Hematopoietic multipotent progenitor cell (in vitro differentiated cells): ENCODE results near the gene PPIF. TPM values are rescaled to one million over a fixed set of nuclear protein-coding genes. Genes with fewer than 3 reads are reported as not detected.

ENCODE experiments used
- DNase-seq, 3 donors: peaks; one replicate each; pipeline ENCODE4 v3.0.0-alpha.2; 2011 to 2015; ENCODE audit warnings: low read depth in 2 of 3, low spot score in 2 of 3
- total RNA-seq: library from RNA; depleted of rRNA; stranded (reverse); fragments of >200 nt; gene quantifications from one replicate; pipeline ENCODE4 v1.2.3, GENCODE V29; 2012

PPIF gene
- total RNA-seq, 1 donor, result 38.8 TPM

DNA sequence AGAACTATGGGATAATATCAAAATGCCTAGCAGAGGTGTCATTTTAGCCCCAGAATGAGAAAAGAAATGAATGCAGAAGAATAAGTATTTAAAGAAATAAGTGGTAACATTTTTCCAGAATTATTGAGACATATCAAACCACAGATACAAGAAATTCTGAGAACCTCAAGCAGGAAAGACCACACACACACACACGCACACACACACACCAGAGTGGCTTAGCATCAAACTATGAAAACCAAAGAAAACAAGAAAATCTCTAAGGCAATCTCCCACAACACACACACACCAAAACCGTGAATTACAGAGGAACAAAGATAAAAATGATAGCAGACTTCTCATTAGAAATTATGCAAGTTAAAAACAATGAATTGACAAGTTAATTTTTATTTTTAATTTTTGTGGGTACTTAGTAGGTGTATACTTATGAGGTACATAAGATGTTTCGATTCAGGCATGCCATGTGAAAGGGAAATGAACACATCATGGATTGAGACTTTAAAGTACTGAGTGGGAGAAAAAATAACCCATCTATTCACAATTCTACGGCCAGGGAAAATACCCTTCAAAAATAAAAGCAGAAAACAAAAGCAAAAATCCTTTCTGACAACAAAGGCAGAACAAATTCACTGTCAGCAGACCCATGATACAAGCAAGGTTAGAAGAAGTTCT, 14.6 kb downstream of the PPIF start:
- DNase-seq, result peak in 1 of 3 donors; percentile 44

DNA sequence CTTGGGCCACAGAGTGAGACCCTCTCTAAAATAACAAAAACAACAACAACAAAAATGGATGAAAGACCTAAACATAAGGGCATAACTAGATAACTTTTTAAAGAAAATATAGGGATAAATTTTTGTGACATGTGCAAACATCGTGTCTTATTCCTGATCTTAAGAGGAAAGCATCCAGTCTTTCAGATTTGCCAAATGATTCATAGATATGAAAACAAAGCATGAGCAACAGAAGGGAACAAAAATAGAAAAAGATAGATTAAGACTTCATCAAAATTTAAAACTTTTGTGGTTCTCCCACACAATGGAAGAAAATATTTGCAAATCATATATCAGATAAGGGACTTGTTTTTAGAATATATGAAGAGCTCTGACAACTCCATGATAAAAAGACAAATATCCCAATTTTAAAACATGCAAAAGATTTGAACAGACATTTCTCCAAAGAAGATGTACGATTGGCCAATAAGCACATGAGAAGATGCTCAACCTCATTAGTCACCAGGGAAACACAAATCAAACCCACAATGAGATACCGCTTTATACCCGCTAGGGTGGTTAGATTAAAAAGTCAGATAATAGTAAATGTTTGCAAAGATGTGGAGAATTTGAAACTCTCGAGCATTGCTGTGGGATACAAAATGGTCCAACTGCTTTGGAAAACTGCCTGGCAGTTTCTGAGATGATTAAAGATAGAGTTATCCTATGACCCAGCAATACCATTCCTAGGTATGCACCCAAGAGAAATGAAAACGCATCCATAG, 20.3 kb downstream of the PPIF start:
- no peak for DNase-seq

DNA sequence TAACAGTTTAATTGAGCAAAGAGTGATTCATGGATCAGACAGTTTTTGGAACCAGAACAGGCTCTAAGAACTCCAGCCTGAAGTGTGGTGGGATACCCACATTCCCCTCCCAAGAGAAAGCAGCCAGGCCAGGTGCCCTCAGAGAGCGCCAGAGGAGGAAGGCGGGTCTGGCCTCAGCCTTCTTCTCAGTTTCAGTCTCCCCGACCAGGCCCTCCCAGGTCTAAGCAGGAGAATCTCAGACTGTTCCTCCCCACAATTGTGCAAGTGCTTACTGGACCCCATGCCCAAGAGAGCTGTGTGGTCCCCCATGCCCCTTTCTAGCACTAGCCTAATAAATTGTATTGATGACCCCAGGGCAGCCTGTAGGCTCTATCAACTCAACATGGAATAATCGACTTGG, 25.6 kb downstream of the PPIF start:
- DNase-seq, result no peak

DNA sequence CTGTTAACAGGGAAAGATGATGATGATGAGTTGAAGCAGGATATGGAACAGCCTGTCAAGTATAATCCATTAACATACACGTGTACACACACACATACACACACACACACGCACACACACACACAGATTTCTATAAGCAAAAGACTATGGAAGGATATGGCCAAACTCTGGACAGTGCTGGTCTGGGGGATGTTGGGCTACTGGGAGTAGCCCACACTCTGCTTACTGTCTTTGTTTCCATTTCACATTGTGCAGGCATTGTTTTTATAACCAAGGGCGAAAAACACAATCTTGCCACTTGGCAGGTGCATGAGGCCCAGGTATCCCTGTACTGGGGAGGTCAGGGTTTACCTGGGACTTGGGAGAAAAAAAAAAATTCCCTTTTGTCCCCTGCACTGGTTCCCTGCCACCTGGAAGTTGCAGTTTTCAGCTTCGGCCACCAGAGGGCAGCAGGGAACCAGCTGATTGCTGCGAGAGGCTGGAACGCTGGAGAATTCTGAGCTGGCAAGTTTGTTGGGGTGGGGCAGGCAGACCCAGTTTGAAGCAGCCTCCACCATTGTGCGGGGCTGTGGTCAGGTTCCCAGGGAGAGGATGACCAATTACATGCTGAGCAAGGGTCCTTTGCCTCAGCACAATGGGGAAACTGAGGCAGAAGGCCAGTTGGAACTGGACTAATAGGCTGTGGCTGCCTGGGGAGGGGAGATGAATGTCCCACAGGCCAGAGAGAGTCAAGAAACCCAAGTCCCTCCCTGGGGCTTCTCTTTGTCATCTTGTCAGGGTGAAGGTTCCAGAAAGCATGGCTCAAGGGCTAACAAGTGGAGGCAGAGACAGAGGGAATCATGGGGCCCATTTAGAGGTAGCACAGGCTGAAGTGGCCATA, 27.3 kb downstream of the PPIF start:
- DNase-seq, result peak; percentile 50 to 79 (median 57)

DNA sequence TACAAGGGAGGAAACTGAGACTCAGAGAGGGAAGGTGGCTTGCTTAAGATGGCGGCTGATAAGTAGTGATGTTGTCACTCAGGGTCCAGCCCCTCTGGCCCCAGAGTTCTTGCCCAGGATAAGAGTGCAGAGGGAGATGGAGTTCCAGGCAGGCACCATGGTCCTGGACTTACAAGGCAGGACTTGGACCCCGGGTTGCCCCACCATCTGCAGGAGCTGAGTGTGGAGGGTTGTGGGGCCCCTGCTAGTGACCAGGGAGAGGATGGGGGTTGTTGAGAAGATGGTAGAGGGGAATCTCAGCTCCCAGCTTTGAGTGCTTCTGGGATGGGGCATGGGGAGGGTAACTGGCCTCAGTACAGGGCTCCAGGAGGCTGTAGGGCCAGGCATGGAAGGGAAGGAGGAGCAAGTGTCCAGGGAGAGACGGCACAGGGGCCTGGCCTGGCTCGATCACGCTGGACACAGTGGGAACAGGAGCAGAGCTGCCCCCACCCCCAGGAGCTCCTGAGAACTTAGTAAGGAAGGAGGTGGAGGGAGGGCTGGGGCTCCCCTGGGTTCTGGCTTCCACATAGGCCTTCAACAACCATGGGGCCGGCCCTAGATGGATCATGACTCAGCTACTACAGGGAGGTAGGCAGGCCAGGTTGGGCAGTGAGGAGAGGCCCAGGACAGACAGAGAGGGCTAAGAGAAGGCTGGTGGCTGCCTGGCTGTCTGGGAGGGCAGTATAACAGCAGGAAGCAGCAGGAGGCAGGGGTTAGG, 28.2 kb downstream of the PPIF start:
- DNase-seq, result peak in 2 of 3 donors; percentile 21 to 52

DNA sequence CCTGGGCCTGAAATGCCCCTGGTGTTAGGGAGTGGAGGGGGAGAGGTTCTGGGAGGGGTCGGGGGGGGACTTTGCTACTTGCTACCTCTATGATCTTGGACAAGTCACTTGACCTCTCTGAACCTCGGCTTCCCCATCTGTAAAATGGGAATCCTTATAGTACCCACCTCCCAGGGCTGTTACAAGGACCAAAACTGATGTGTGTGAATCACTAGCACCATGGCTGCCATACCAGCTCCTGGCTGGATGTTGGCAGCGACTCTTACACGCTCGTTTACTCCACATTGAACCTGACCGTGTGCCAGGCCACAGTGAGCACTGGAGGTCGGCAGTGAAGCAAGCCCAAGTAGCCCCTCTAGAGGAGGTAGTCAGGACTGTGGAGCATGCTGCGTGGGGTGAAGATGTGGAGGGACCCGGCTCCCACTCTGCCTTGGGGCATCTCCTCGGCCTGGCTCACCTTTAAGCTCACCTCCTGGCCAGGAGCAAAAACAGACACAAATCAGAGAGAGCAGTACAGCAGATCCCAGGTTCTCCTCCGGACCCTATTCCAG, 28.9 kb downstream of the PPIF start:
- no peak for DNase-seq

DNA sequence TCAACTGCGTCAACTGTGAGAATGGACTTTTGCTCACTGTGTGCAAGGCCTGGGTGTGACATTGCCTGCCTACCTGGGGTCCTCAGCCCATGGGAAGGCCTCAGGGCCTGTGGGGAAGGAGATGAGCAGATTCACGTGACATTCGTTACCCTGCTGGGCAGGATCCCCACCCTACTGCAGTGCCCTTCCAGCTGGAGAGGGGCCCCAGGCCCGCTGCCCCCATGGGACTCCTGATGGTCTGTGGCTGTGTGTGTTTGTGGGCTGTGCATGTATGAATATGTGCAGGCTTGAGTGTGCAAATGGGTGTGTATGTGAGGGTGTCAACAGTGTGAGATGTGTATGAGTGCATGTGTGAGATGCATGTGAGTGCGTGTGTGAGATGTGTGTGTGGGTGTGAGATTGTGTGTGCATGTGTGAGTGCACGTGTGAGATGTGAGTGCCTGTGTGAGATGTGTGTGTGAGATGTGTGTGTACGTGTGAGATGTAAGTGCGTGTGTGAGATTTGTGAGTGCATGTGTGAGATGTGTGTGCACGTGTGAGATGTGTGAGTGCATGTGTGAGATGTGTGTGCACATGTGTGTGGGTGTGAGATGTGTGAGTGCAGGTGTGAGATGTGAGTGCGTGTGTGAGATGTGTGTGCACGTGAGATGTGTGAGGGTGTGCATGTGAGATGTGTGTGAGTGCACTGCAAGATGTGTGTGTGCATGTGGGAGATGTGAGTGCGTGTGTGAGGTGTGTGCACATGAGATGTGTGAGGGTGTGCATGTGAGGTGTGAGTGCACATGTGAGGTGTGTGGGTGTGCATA, 29.7 kb downstream of the PPIF start:
- no peak for DNase-seq

DNA sequence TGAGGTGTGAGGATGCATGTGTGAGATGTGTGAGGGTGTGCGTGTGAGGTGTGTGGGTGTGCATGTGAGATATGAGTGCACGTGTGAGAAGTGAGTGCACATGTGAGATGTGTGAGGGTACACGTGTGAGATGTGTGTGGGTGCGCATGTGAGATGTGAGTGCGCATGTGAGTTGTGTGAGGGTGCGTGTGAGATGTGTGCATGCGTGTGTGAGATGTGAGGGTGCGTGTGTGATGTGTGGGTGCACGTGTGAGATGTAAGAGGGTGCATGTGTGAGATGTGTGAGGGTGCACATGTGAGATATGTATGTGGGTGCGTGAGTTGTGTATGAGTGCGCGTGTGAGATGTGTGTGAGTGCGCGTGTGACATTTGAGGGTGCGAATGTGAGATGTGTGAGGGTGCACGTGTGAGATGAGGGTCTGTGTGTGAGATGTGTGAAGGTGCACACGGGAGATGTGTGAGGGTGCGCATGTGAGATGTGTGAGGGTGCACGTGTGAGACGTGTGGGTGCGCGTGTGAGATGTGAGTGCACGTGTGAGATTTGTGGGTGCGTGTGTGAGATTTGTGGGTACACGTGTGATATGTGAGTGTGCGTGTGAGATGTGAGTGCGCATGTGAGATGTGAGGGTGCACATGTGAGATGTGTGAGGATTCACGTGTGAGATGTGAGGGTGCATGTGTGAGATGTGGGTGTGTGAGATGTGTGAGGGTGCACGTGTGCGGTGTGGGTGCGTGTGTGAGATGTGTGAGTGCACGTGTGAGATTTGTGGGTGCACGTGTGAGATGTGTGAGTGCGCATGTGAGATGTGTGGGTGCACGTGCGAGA, 30.5 kb downstream of the PPIF start:
- DNase-seq, result no peak

DNA sequence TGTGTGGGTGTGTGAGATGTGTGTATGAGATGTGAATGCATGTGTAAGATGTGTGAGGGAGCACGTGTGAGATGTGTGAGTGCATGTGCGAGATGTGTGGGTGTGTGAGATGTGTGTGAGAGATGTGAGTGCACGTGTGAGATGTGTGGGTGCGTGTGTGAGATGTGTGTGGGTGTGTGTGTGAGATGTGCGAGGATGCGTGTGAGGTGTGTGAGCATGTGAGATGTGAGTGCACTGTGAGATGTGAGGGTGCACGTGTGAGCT, 31.0 kb downstream of the PPIF start:
- no peak for DNase-seq

DNA sequence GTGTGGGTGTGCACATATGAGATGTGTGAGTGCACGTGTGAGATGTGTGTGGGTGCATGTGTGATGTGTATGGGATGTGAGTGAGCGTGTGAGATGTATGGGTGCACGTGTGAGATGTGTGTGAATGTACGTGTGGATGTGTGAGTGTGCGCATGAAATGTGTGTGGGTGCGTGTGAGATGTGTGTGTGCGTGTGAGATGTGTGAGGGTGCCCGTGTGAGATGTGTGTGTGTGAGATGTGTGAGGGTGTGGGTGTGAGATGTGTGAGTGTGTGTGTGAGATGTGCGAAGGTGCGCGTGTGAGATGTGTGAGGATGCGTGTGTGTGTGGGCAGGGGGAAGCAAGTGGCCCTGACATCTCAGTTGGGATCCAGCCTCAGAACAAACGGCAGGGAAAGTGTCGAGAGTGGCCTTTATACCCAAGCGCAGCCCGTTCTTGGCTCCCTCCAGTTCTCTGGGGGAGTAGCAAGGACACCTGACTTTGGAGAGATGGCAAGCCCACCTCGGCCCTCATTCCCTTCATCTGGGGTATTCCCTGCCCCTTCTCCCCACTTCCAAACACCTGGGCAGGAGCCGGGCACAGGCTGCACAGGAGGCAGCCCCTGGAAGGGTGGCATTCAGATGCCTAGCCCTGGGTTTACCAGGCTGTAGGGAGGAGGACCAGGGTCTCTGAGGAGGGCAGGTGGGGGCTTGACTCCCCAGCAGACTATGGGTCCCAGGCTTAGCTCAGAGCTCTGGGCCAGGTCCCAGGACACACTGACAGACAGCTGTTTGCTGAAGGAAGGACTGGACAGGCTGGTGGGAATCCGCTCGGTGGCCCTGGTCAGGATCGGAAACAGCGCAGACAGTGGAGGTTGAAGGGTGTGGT, 31.6 kb downstream of the PPIF start:
- no peak for DNase-seq

DNA sequence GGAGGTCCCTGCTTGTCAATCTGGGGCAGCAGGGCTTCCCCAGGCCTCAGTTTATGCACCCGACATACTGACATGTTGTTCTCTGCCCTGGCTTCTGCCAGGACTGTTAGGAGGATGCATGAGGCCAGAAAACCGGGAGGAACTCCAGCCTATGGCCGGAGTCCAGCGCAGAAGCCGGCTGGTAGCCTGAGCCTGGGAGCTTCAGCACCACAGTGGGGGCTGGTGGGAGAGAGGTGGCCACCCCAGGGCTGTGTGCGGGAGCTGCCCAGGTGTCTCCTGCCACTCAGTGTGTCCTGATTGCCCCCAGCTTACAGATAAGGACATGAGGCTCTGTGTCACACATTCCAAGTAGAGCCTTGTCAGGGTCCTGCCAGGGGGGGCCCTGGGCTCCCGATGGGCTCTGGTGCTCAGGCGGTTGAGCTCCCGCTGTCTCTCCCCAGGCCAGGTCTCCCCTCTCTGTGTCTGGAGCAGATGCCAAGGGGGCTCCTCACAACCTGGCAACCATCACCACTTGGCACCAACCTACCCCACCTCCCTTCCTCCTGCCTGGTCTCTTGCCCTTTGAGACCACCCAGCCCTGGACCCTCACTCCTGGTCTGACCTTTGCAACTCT, 32.3 kb downstream of the PPIF start:
- DNase-seq, result no peak

DNA sequence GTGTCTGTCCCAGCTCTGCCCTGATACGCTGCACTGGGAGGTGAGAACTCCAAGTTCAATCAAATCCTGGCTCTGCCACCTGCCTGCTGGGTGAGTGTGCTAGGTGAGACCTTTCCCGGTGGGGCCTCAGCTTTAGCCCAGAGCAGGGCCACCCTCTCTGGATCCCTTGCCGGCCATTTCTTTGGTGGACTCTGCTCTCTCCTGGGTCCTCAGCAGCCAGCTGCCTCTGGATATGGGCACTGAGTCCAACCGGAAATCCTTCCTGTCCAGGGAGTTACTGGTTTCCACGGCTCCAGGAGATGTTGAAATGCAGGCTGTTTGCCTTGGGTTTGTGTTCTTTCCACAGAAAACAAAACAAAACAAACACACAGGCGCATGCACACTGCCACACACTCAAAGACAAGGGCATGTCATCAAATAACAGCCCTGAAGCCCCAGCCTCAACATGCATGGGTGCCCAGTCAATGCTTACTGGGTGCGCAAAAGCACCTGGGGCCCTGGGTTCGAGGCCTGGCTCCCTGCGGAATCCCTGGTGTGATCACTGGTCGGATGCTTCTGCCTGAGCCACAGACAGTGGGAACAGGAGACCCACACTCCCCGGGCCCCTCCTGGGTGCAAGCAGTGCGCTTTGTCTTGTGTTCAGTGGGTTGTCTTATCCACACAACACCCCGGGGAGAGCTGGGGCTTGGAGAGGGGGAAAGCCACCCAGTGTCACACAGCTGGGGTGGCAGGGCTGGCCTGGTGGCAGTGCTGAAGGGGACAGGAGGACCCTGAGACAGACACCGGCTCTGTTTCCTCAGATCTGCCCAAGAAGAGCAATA, 33.1 kb downstream of the PPIF start:
- no peak for DNase-seq

DNA sequence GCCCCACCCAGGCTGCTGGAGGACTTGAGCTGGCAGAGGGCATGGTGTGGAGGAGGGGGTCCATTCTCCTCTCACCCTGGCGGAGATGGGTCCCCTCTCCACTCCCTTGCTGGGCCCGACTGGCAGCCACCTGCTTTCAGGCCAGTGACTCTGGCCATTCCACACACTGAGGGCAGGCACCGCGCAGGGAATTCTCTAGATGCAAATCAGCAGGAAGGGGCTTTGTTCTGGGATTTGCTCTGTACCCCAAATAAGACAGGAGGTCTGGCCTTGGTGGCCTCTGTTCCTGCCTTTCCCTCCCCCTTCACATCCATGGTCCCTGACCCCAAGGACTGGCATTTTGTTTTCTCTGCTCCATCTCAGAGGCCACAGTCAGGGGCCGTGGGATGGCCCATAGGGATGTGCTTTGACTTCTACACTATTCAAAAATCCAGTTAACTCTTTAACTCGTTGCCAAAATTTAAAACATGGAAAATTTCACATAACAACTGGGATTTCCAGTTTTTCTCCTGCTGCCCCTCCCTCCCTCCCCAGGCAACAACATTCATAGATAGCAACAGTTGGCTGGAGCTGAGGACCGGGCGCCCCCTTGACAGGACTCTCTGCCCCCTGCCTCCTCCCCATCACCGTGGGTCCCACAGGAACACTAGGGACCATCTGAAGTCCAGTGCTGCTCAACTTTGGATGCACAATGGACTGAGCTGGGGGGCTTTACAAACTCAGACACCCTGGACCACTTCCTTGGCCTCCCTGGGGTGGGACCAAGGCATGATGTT, 33.9 kb downstream of the PPIF start:
- DNase-seq, result no peak

DNA sequence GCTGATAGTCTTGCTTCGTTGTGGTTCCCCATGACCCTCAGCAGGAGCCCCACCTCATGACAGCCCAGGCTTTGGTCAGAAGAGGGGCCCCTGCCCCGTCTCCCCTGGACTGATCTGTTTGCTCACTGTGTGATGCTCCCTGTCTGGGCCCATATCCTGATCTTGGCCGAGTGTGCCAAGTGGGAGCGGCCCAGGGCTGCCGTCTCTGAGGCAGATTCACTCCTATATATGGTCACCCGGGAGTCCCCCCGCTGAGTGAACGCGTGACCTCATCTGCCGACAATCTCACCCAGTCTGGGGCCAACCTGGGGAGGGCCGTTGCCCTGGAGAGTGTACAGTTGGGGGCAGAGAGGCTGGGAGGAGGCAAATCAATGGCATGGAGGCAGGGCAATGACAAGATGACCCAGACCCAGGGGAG, 34.5 kb downstream of the PPIF start:
- DNase-seq, result no peak

DNA sequence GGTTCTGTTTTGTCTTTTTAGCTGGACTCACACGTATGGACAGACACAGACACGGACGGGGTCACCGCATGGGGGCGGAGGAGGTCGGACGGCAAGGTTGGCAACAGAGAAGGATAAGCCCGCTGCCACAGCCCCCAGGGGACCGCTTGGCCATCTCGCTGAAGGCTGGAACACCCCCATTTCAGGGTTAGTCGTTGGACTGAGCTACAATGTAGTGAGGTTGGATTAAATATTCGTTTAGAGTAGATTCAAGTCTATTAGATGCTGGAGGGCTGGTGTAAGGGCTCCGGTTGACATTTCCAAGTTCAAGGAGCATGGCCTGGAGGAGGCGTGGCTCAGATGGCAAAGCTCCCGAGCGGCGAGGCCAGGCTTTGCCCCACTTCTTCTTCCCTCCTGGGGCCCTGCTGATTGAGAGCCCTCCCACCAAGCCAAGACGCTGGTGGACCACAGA, 35.2 kb downstream of the PPIF start:
- DNase-seq, result no peak
